ENCODE data around the gene BRD2. TPM values are rescaled to one million over a fixed set of nuclear protein-coding genes. Genes with fewer than 3 reads are reported as not detected.

The BRD2 gene
- total RNA-seq, 1 experiment from 2014 or later = 157 TPM

- no peak for DNase-seq
- H3K4me3 ChIP-seq = no peak overlapping the region
- no peaks in the 10 kb centered on the region for H3K36me3 ChIP-seq (ENCODE audit: low read depth)
- no TSS peak for BruUV-seq (replicated peaks)
- no peaks in the 10 kb centered on the region for H3K9me2 ChIP-seq (ENCODE audit: insufficient read depth)
- no peaks in the 10 kb centered on the region for H3K4me1 ChIP-seq (replicated peaks; ENCODE audit: insufficient read depth)
- intact Hi-C loops (cut with micrococcal nuclease; ENCODE audit: unreplicated experiment) = no loop called here
- CTCF ChIA-PET = no interaction called here
- peaks cover 51% of the 10 kb centered on the region for H3K27me3 ChIP-seq (ENCODE audit: insufficient read depth, low read depth)
- no peaks in the 10 kb centered on the region for H4K20me1 ChIP-seq (ENCODE audit: insufficient read depth)
- H3K27ac ChIP-seq = no peak overlapping the region
- POLR2A ChIA-PET (ENCODE audit: unreplicated experiment) = no interaction called here
- H3K9me3 ChIP-seq (ENCODE audit: insufficient read depth, low read depth) = no peaks in the 10 kb centered on the region; the same call in 1 of the 2 replicates
- no peaks in the 10 kb centered on the region for H3F3A ChIP-seq (ENCODE audit: insufficient read depth, low read depth)
- no peaks in the 10 kb centered on the region for H3K79me2 ChIP-seq (ENCODE audit: low read depth)
- no peak overlapping the region for H3K4me2 ChIP-seq
- TF ChIP-seq EZH2 (IDR thresholded peaks at IDR 0.05; ENCODE audit: low read depth) = no peak
- TF ChIP-seq CTCF (conservative IDR thresholded peaks at IDR 0.05) = no peak
- no peak overlapping the region for H2AFZ ChIP-seq
Measured at GRCh38 chr6:33029328-33030184, 61.2 kb downstream of the BRD2 start.

GRCh38 chr6:33030245-33030644, 61.9 kb downstream of the BRD2 start:
- Histone ChIP-seq H3K4me1 (replicated peaks; ENCODE audit: insufficient read depth) (no peaks in the 10 kb centered on the region), H3K4me3 (no peak overlapping the region), H4K20me1 (ENCODE audit: insufficient read depth) (no peaks in the 10 kb centered on the region), H3K4me2 (no peak overlapping the region), H3K9me3 (ENCODE audit: insufficient read depth, low read depth) (no peaks in the 10 kb centered on the region; the same call in 1 of the 2 replicates), H3F3A (ENCODE audit: insufficient read depth, low read depth) (no peaks in the 10 kb centered on the region), H3K79me2 (ENCODE audit: low read depth) (no peaks in the 10 kb centered on the region), H3K36me3 (ENCODE audit: low read depth) (no peaks in the 10 kb centered on the region), H3K27ac (no peak overlapping the region), H3K9me2 (ENCODE audit: insufficient read depth) (no peaks in the 10 kb centered on the region), H2AFZ (no peak overlapping the region), H3K27me3 (ENCODE audit: insufficient read depth, low read depth) (peaks cover 58% of the 10 kb centered on the region)
- ChIA-PET POLR2A (ENCODE audit: unreplicated experiment) (no interaction called here), CTCF (no interaction called here)
- BruUV-seq (replicated peaks) = no TSS peak
- no peak for DNase-seq
- intact Hi-C loops (cut with micrococcal nuclease; ENCODE audit: unreplicated experiment) = no loop called here
- TF ChIP-seq CTCF (conservative IDR thresholded peaks at IDR 0.05) (no peak), EZH2 (IDR thresholded peaks at IDR 0.05; ENCODE audit: low read depth) (no peak)

Other genes with a start within 250 kb of the BRD2 start
- not detected in 2 replicates for gene HLA-DQA2, start 227.2 kb upstream of the BRD2 start, total RNA-seq (2021)
- gene HLA-DQB2, start 205.1 kb upstream of the BRD2 start, total RNA-seq (2021) = not detected in 2 replicates
- gene HLA-DOB, start 151.6 kb upstream of the BRD2 start, total RNA-seq (2021) = 3.4 and 4.3 TPM in 2 replicates
- gene TAP2, start 129.9 kb upstream of the BRD2 start, total RNA-seq (2021) = 70.6 and 91.2 TPM in 2 replicates
- 70.8 and 101 TPM in 2 replicates for gene PSMB8, start 124.5 kb upstream of the BRD2 start, total RNA-seq (2021)
- 23.1 and 23.4 TPM in 2 replicates for gene TAP1, start 114.9 kb upstream of the BRD2 start, total RNA-seq (2021)
- gene PSMB9, start 114.4 kb upstream of the BRD2 start, total RNA-seq (2021) = 37.6 and 48.4 TPM in 2 replicates
- gene HLA-DMB, start 27.6 kb upstream of the BRD2 start, total RNA-seq (2021) = 0.73 and 1.1 TPM in 2 replicates
- gene HLA-DMA, start 15.5 kb upstream of the BRD2 start, total RNA-seq (2021) = 18.3 and 22.1 TPM in 2 replicates
- gene HLA-DOA, start 41.0 kb downstream of the BRD2 start, total RNA-seq (2021) = not detected in 2 replicates
- not detected in 2 replicates for gene HLA-DPA1, start 105.1 kb downstream of the BRD2 start, total RNA-seq (2021)
- not detected in 2 replicates for gene HLA-DPB1, start 107.4 kb downstream of the BRD2 start, total RNA-seq (2021)
- 2.2 and 3.4 TPM in 2 replicates for gene COL11A2, start 223.9 kb downstream of the BRD2 start, total RNA-seq (2021)
- gene RXRB, start 232.1 kb downstream of the BRD2 start, total RNA-seq (2021) = 49.8 and 51.5 TPM in 2 replicates
- gene SLC39A7, start 232.3 kb downstream of the BRD2 start, total RNA-seq (2021) = 96.4 and 110 TPM in 2 replicates
- 16.4 and 25.4 TPM in 2 replicates for gene HSD17B8, start 236.1 kb downstream of the BRD2 start, total RNA-seq (2021)
- 18.9 and 19.2 TPM in 2 replicates for gene RING1, start 239.9 kb downstream of the BRD2 start, total RNA-seq (2021)

Data from PC-9 (cell line).